ENCODE results near the gene TRAF1.

The TRAF1 gene

GRCh38 chr9:120919843-120920805 is 6.5 kb downstream of the TRAF1 start:
- peak overlapping the region; percentile 62 for H3K4me3 ChIP-seq (ENCODE audit: low read depth, low read length)
- peak; percentile 19 for DNase-seq (ENCODE audit: low read depth)
- TF ChIP-seq CTCF (IDR thresholded peaks at IDR 0.05; ENCODE audit: insufficient read depth, low read depth, low read length, missing control alignments), result no peak

- TF ChIP-seq CTCF (IDR thresholded peaks at IDR 0.05; ENCODE audit: insufficient read depth, low read depth, low read length, missing control alignments), result no peak
- H3K4me3 ChIP-seq (ENCODE audit: low read depth, low read length), result peak overlapping the region; percentile 13
- DNase-seq (ENCODE audit: low read depth), result peak; percentile 21
Measured at GRCh38 chr9:120918931-120919842, 7.4 kb downstream of the TRAF1 start.

- no peak for DNase-seq (ENCODE audit: low read depth)
- TF ChIP-seq CTCF (IDR thresholded peaks at IDR 0.05; ENCODE audit: insufficient read depth, low read depth, low read length, missing control alignments), result no peak
- no peak overlapping the region for H3K4me3 ChIP-seq (ENCODE audit: low read depth, low read length)
Measured at GRCh38 chr9:120917929-120918762, 8.4 kb downstream of the TRAF1 start.

GRCh38 chr9:120916991-120917880 is 9.4 kb downstream of the TRAF1 start:
- no peak for DNase-seq (ENCODE audit: low read depth)
- no peak overlapping the region for H3K4me3 ChIP-seq (ENCODE audit: low read depth, low read length)
- no peak for TF ChIP-seq CTCF (IDR thresholded peaks at IDR 0.05; ENCODE audit: insufficient read depth, low read depth, low read length, missing control alignments)

- TF ChIP-seq CTCF (IDR thresholded peaks at IDR 0.05; ENCODE audit: insufficient read depth, low read depth, low read length, missing control alignments), result no peak
- H3K4me3 ChIP-seq (ENCODE audit: low read depth, low read length), result no peak overlapping the region
- no peak for DNase-seq (ENCODE audit: low read depth)
Measured at GRCh38 chr9:120916588-120916987, 10.0 kb downstream of the TRAF1 start.

Data from GM12865 (cell line).